Measurements from ENCODE around the gene NEU1.
"Not testable (repeated sequence)": the region's sequence is repeated elsewhere in the genome, so short reads cannot be mapped to it uniquely, and the experiment has no call there.

The NEU1 gene

DNA sequence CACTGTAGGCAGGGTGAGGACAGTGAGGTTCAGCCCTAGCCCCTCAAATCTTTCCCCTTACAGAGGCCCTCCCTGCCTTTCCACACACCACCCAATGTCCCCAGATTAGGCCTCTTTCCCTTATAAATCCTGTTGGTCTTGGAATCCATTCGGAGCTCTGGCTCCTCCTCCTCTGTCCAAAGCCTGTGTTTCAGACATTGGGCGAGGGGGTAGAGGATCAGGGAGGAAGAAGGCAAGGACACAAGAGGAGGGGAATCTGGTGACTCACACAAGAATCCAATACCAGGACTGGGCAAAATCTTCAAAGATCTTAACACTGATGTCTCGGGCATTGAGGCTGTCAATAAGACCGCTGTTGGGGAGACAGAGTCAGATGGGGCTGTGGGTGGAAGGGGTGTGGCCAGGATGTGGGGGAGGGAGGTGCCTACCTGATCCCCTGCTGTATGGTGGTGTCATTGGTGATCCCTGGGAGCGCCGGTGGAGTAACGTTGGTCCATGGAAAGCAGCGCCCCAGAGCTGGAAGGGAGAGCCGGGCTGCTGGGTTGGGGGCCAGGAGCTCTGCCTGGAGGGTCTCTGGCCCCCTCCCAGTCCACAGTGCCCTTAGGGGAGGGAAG, 8.5 kb upstream of the NEU1 start:
- no peak for DNase-seq (ENCODE audit: low read depth)
- H3K4me3 ChIP-seq (ENCODE audit: low read length) = no peak overlapping the region
- no peak for TF ChIP-seq CTCF (conservative IDR thresholded peaks at IDR 0.05; ENCODE audit: low read depth, low read length)

DNA sequence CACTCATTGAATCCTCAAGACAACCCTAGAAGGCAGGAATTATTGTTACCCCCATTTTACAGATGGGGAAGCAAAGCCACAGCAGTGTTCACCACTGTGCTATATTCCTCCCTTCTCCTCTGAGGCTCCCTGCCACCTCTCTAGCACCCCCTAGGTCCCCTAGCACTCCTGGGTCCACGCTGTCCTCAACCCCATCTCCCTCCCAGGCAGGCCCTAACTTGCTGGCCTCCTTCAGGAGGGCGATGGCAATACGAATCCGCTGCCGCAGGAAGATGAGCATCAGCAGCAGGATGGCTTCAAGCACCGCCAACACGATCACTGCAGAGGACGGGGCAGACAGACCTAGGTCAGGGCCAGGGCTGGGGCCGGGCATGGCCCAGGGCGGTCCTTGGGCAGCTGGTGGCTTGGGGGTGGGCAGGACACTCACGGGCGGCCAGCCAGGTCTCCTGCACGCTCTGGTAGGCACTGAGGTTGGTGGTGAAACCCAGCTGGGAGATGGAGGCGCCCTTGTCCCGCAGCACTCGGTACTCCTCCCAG, 7.8 kb upstream of the NEU1 start:
- no peak overlapping the region for H3K4me3 ChIP-seq (ENCODE audit: low read length)
- DNase-seq (ENCODE audit: low read depth) = no peak
- TF ChIP-seq CTCF (conservative IDR thresholded peaks at IDR 0.05; ENCODE audit: low read depth, low read length) = peak; percentile 20

- TF ChIP-seq CTCF (conservative IDR thresholded peaks at IDR 0.05; ENCODE audit: low read depth, low read length) = no peak
- no peak overlapping the region for H3K4me3 ChIP-seq (ENCODE audit: low read length)
- DNase-seq (ENCODE audit: low read depth) = no peak
These were observed 6.7 kb upstream of the NEU1 start for GRCh38 chr6:31869343-31869742.

- not testable (repeated sequence) for H3K4me3 ChIP-seq (ENCODE audit: low read length); DNase-seq (ENCODE audit: low read depth)
These were observed 6.0 kb upstream of the NEU1 start for GRCh38 chr6:31868658-31868971.

DNA sequence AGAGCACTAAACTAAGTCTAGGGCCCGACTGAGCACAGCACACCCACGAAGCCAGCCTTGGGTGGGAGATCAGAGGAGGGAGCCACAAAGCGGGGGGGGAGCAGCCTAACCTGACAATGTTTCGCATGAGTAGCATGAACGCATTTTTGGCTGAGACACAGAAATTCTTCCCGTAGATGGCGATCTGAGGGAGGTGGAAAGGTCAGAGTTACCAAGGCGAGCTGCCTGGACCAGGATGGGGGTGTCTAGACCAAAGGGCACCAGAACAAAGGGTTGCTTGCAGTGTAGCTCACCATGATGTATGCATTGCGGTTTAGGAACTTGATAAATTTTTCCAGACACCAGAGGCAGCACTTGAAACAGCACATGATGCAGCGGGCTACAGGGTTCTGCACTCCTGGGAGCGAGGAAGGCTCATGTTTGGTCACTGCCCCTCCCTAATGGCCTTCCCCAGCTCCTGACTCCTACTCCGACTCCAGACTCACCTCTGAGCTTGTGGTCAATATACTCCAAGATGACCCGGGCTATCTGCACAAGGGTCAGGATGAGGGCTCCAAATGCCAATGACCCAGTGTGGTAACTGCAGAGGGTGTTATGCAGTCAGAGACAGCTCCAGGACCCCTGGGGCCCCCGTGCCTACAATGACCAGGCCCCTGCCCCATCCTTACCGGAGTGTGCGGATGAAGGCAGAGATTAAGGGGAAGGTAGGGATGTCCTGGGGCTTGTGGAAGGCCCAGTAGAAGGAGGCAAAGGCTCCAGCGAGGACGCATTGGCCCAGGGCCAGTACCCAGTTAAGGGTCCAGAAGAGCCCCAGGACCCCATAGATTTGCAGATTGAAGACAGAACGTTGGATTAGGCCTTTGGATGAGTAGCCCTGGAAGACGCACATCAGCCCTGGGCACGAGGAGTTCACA, 2.8 kb upstream of the NEU1 start:
- TF ChIP-seq CTCF (conservative IDR thresholded peaks at IDR 0.05; ENCODE audit: low read depth, low read length) = no peak
- DNase-seq (ENCODE audit: low read depth) = no peak
- no peak overlapping the region for H3K4me3 ChIP-seq (ENCODE audit: low read length)

DNA sequence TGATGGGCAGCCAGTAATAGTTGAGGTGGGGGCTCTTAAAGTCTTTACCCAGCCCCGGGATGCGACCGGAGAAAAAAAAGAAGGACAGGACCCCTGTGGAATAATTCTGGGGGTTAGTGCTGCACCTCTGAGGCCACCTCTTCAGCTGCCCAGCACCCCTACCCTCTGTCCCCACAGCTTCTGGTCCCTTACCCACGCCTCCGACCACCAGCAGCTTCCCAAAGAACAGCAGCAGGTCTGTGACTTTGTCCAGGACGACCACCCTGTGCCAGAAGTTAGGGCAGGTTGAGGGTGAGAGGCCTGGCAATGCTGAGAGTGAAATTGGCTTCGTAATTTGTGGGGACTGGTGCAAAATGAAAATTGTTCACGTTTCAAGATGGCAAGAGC, 2.2 kb upstream of the NEU1 start:
- DNase-seq (ENCODE audit: low read depth) = no peak
- TF ChIP-seq CTCF (conservative IDR thresholded peaks at IDR 0.05; ENCODE audit: low read depth, low read length) = no peak
- no peak overlapping the region for H3K4me3 ChIP-seq (ENCODE audit: low read length)

DNA sequence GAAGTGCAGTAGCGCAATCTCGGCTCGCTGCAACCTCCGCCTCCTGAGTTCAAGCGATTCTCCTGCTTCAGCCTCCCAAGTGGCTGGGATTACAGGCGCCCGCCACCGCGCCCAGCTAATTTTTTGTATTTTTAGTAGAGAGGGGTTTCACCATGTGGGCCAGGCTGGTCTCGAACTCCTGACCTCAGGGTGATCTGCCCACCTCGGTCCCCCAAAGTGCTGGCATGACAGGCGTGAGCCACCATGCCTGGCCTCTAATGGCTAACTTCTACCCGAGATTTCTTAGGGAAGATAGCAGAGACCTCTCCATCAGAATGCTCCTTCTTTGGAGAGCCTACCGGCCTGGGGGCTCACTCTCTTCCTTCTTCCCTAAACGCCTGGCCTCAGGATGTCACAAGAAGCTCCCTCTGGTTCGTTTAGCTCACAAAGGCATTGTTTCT, 1.5 kb upstream of the NEU1 start:
- not testable (repeated sequence) for DNase-seq (ENCODE audit: low read depth)
- peak overlapping the region; percentile 85 for H3K4me3 ChIP-seq (ENCODE audit: low read length)

- H3K4me3 ChIP-seq (ENCODE audit: low read length) = peak overlapping the region; percentile 98
- no peak for TF ChIP-seq CTCF (conservative IDR thresholded peaks at IDR 0.05; ENCODE audit: low read depth, low read length)
- DNase-seq (ENCODE audit: low read depth) = no peak
These were observed 690 bp downstream of the NEU1 start for GRCh38 chr6:31861919-31862343.
